Stomach (tissue), 4 donors: Measurements from ENCODE around the gene ENOX1.

ENCODE experiments used
- CTCF ChIP-seq, 7 experiments: fragments of 450-650 bp in 4 of 7; fragments of 200-600 bp in 3 of 7; sonication (generic) in 3 of 7; IDR thresholded peaks; one replicate each; pipeline ENCODE4 v1.5.1; 2016 to 2019; ENCODE audit warnings: antibody characterized with exemption in 7 of 7, control low read depth in 2 of 7, mild to moderate bottlenecking in 1 of 7
- POLR2A ChIP-seq, 4 donors: fragments of 450-650 bp; IDR thresholded peaks; one replicate each; pipeline ENCODE4 v1.6.1; 2016; ENCODE audit warnings: antibody characterized with exemption in 4 of 4, control low read depth in 2 of 4, mild to moderate bottlenecking in 1 of 4, moderate library complexity in 1 of 4
- POLR2AphosphoS5 ChIP-seq, 3 donors: sonication (generic); formaldehyde crosslinking; IDR thresholded peaks; one replicate each; pipeline ENCODE4 v1.6.1; 2016; ENCODE audit warnings: antibody characterized with exemption in 3 of 3

- no peak for TF ChIP-seq CTCF (IDR thresholded peaks at IDR 0.05)
- TF ChIP-seq POLR2AphosphoS5 (IDR thresholded peaks at IDR 0.05): no peak
- no peak for TF ChIP-seq POLR2A (IDR thresholded peaks at IDR 0.05)
Observed at GRCh38 chr13:43558939-43559338, 227.8 kb downstream of the ENOX1 start.
